Hepatocyte (in vitro differentiated cells): ENCODE data around the gene INTS3. TPM values are rescaled to one million over a fixed set of nuclear protein-coding genes. Genes with fewer than 3 reads are reported as not detected.
A peak's percentile ranks its signal among the peaks of the same experiment; 100 is the strongest.

ENCODE experiments used
- DNase-seq: peaks from one replicate; pipeline ENCODE4 v3.0.0-alpha.2; 2016; ENCODE audit warnings: low spot score
- H2AFZ ChIP-seq: fragments of 200-600 bp; sonication (generic); 2 replicates; pipeline ENCODE4 v1.6.0; 2016; ENCODE audit warnings: antibody characterized with exemption, mild to moderate bottlenecking
- H3K27ac ChIP-seq: fragments of 200-600 bp; sonication (generic); 2 replicates; pipeline ENCODE4 v1.5.1; 2016; ENCODE audit warnings: mild to moderate bottlenecking
- H3K27me3 ChIP-seq: fragments of 200-600 bp; sonication (generic); 2 replicates; pipeline ENCODE4 v1.6.1; 2016
- H3K36me3 ChIP-seq: fragments of 200-600 bp; sonication (generic); replicated peaks from 2 replicates; pipeline ENCODE4 v1.5.1; 2016; ENCODE audit warnings: low read depth; ENCODE audit not compliant: insufficient read depth
- H3K4me1 ChIP-seq: fragments of 200-600 bp; sonication (generic); 2 replicates; pipeline ENCODE4 v1.5.1; 2016; ENCODE audit warnings: mild to moderate bottlenecking, moderate library complexity; ENCODE audit not compliant: insufficient read depth
- H3K4me2 ChIP-seq: fragments of 200-600 bp; sonication (generic); 2 replicates; pipeline ENCODE4 v1.6.0; 2016
- H3K4me3 ChIP-seq: fragments of 200-600 bp; sonication (generic); 2 replicates; pipeline ENCODE4 v1.5.1; 2016; ENCODE audit warnings: mild to moderate bottlenecking
- H3K79me2 ChIP-seq: fragments of 200-600 bp; sonication (generic); 2 replicates; pipeline ENCODE4 v1.6.0; 2017; ENCODE audit warnings: mild to moderate bottlenecking
- H3K9me2 ChIP-seq: fragments of 200-600 bp; sonication (generic); replicated peaks from 2 replicates; pipeline ENCODE4 v1.6.0; 2017; ENCODE audit warnings: mild to moderate bottlenecking; ENCODE audit not compliant: insufficient read depth
- H3K9me3 ChIP-seq: fragments of 200-600 bp; sonication (generic); 2 replicates; pipeline ENCODE4 v1.5.1; 2016; ENCODE audit warnings: low read depth, mild to moderate bottlenecking
- H4K20me1 ChIP-seq: fragments of 200-600 bp; sonication (generic); 2 replicates; pipeline ENCODE4 v1.6.0; 2016; ENCODE audit warnings: mild to moderate bottlenecking; ENCODE audit not compliant: insufficient read depth, poor library complexity, severe bottlenecking
- CTCF ChIP-seq: fragments of 200-600 bp; sonication (generic); IDR thresholded peaks from 2 replicates; pipeline ENCODE4 v1.5.1; 2016; ENCODE audit warnings: antibody characterized with exemption, mild to moderate bottlenecking; ENCODE audit not compliant: poor library complexity
- EZH2 ChIP-seq: fragments of 200-600 bp; sonication (generic); IDR thresholded peaks from 2 replicates; pipeline ENCODE4 v1.6.1; 2016; ENCODE audit warnings: antibody characterized with exemption, mild to moderate bottlenecking, borderline replicate concordance
- EZH2phosphoT487 ChIP-seq: fragments of 200-600 bp; sonication (generic); IDR thresholded peaks from one replicate; pipeline ENCODE4 v1.6.1; 2018; ENCODE audit warnings: antibody characterized with exemption, mild to moderate bottlenecking, low read depth, moderate library complexity; ENCODE audit not compliant: unreplicated experiment, severe bottlenecking
- WGBS: methylation state at CpG from one replicate; pipeline ENCODE4 v1.1.6; 2016; ENCODE audit warnings: low lambda C conversion rate; ENCODE audit errors: missing lambda C conversion rate; 5-methylcytosine and 5-hydroxymethylcytosine counted together
- polyA plus RNA-seq: library from polyadenylated mRNA; unstranded; fragments of >200 nt; fragmentation: Nextera tagmentation; extraction: Ambion mirVana; gene quantifications from 2 replicates; pipeline ENCODE4 v1.2.1, GENCODE V29; 2016
- total RNA-seq: library from RNA; depleted of rRNA; stranded (reverse); fragments of >200 nt; gene quantifications from 2 replicates; pipeline ENCODE4 v1.2.3, GENCODE V29; 2014

Gene INTS3
- total and polyA plus RNA-seq, 2 experiments from 2014 or later: 37.1 to 42.3 TPM

- Histone ChIP-seq H3K4me3 (peak within 1 kb of the TSS; percentile 94), H3K9me2 (no peaks in the 10 kb centered on the region), H2AFZ (peak within 1 kb of the TSS; percentile 96), H3K4me1 (peaks cover 25% of the 10 kb centered on the region), H3K4me2 (peak within 1 kb of the TSS; percentile 98), H3K36me3 (no peaks in the 10 kb centered on the region), H3K27ac (peak within 1 kb of the TSS; percentile 94), H3K79me2 (peaks cover 12% of the 10 kb centered on the region), H3K27me3 (no peaks in the 10 kb centered on the region), H4K20me1 (no peaks in the 10 kb centered on the region), H3K9me3 (no peaks in the 10 kb centered on the region)
- TF ChIP-seq CTCF (no peak), EZH2 (no peak), EZH2phosphoT487 (no peak)
- 10% methylated on average over 22 of the region's 35 CpGs for WGBS
- peak; percentile 79 for DNase-seq
Observed at GRCh38 chr1:153774780-153775457, 47.1 kb downstream of the INTS3 start, which contains the start of gene SLC27A3. Gene SLC27A3, plus strand, starts transcription at chr1:153775407. Its CDS starts 91 bp downstream, at chr1:153775498.

GRCh38 chr1:153775458-153776327, 47.8 kb downstream of the INTS3 start:
- Histone ChIP-seq H3K9me2 (no peaks in the 10 kb centered on the region), H3K9me3 (no peaks in the 10 kb centered on the region), H4K20me1 (no peaks in the 10 kb centered on the region), H3K27me3 (no peaks in the 10 kb centered on the region), H3K36me3 (no peaks in the 10 kb centered on the region), H3K4me3 (peak overlapping the region; percentile 94), H2AFZ (peak overlapping the region; percentile 96), H3K79me2 (peaks cover 12% of the 10 kb centered on the region), H3K4me1 (peaks cover 20% of the 10 kb centered on the region), H3K27ac (peak overlapping the region; percentile 94), H3K4me2 (peak overlapping the region; percentile 98)
- whole genome bisulfite sequencing: under 1% methylated on average over 83 of the region's 83 CpGs
- peak; percentile 91 for DNase-seq
- no peak for TF ChIP-seq CTCF
- TF ChIP-seq EZH2phosphoT487: no peak
- no peak for TF ChIP-seq EZH2

- peak overlapping the region; percentile 98 for H3K4me2 ChIP-seq
- peaks cover 20% of the 10 kb centered on the region for H3K4me1 ChIP-seq
- no peaks in the 10 kb centered on the region for H3K27me3 ChIP-seq
- H3K36me3 ChIP-seq: no peaks in the 10 kb centered on the region
- H3K9me3 ChIP-seq: no peaks in the 10 kb centered on the region
- peak overlapping the region; percentile 94 for H3K27ac ChIP-seq
- H4K20me1 ChIP-seq: no peaks in the 10 kb centered on the region
- no peak for TF ChIP-seq EZH2
- H2AFZ ChIP-seq: peak overlapping the region; percentile 96
- DNase-seq: no peak
- WGBS: 60% methylated on average over 10 of the region's 10 CpGs
- no peaks in the 10 kb centered on the region for H3K9me2 ChIP-seq
- H3K4me3 ChIP-seq: no peak overlapping the region
- H3K79me2 ChIP-seq: peaks cover 12% of the 10 kb centered on the region
Observed at GRCh38 chr1:153776352-153776751, 48.5 kb downstream of the INTS3 start.
